Measurements from ENCODE around the gene SPPL3.

The SPPL3 gene

GRCh38 chr12:120872487-120872886, 31.7 kb downstream of the SPPL3 start:
- DNase-seq = no peak

GRCh38 chr12:120870415-120870814, 33.7 kb downstream of the SPPL3 start:
- DNase-seq = no peak

GRCh38 chr12:120869376-120869775, 34.8 kb downstream of the SPPL3 start:
- no peak for DNase-seq

- DNase-seq = no peak
Measured at GRCh38 chr12:120866108-120866507, 38.0 kb downstream of the SPPL3 start.

- DNase-seq = no peak
Measured at GRCh38 chr12:120865098-120865497, 39.1 kb downstream of the SPPL3 start.

GRCh38 chr12:120862664-120863063, 41.5 kb downstream of the SPPL3 start:
- DNase-seq = no peak

GRCh38 chr12:120861074-120861795, 42.9 kb downstream of the SPPL3 start:
- DNase-seq = no peak

- DNase-seq = no peak
Measured at GRCh38 chr12:120858306-120859088, 45.7 kb downstream of the SPPL3 start.

GRCh38 chr12:120856980-120857379, 47.2 kb downstream of the SPPL3 start:
- DNase-seq = no peak

- no peak for DNase-seq
Measured at GRCh38 chr12:120855823-120856588, 48.2 kb downstream of the SPPL3 start.

GRCh38 chr12:120854804-120855203, 49.4 kb downstream of the SPPL3 start:
- no peak for DNase-seq

GRCh38 chr12:120853188-120853587, 51.0 kb downstream of the SPPL3 start:
- no peak for DNase-seq

- no peak for DNase-seq
Measured at GRCh38 chr12:120851944-120852343, 52.2 kb downstream of the SPPL3 start.

- DNase-seq = no peak
Measured at GRCh38 chr12:120851444-120851843, 52.7 kb downstream of the SPPL3 start.

- no peak for DNase-seq
Measured at GRCh38 chr12:120849765-120850164, 54.4 kb downstream of the SPPL3 start.

- DNase-seq = no peak
Measured at GRCh38 chr12:120847814-120848213, 56.3 kb downstream of the SPPL3 start.

GRCh38 chr12:120847392-120847791, 56.8 kb downstream of the SPPL3 start:
- DNase-seq = no peak

GRCh38 chr12:120846721-120847120, 57.4 kb downstream of the SPPL3 start:
- no peak for DNase-seq

- DNase-seq = no peak
Measured at GRCh38 chr12:120845696-120846095, 58.5 kb downstream of the SPPL3 start.

GRCh38 chr12:120844768-120845449, 59.2 kb downstream of the SPPL3 start:
- DNase-seq = no peak

- no peak for DNase-seq
Measured at GRCh38 chr12:120844297-120844696, 59.9 kb downstream of the SPPL3 start.

- no peak for DNase-seq
Measured at GRCh38 chr12:120843472-120843871, 60.7 kb downstream of the SPPL3 start.

GRCh38 chr12:120842595-120842994, 61.6 kb downstream of the SPPL3 start:
- DNase-seq = no peak
